HG02852 (cell line): ENCODE measurements around the gene NECTIN1.

Experiments used
- ATAC-seq: cut with Tn5 transposase; IDR thresholded peaks from one replicate; pipeline ENCODE4 v1.9.1; 2021; ENCODE audit warnings: mild to moderate bottlenecking, moderate library complexity; ENCODE audit not compliant: unreplicated experiment

NECTIN1 gene

DNA sequence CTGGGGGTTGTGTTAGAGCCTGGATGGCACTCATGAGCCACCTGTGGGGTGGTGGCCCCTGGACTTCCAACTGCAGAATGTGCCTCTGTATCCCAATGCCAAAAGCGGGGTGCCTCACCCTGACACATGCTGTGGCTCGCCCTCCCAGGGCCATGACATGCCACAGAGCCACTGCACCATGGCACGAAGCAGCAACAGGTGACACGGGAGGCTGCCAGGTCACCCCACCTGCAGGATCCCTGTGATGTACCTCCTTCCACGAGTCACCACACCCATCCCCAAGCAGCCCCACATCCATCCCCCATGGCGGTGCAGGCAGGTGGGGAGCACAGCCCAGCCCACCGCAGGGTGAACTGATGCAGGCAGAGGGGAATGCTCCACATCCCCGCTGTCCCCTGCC, 14.8 kb downstream of the NECTIN1 start:
- no peak for ATAC-seq

DNA sequence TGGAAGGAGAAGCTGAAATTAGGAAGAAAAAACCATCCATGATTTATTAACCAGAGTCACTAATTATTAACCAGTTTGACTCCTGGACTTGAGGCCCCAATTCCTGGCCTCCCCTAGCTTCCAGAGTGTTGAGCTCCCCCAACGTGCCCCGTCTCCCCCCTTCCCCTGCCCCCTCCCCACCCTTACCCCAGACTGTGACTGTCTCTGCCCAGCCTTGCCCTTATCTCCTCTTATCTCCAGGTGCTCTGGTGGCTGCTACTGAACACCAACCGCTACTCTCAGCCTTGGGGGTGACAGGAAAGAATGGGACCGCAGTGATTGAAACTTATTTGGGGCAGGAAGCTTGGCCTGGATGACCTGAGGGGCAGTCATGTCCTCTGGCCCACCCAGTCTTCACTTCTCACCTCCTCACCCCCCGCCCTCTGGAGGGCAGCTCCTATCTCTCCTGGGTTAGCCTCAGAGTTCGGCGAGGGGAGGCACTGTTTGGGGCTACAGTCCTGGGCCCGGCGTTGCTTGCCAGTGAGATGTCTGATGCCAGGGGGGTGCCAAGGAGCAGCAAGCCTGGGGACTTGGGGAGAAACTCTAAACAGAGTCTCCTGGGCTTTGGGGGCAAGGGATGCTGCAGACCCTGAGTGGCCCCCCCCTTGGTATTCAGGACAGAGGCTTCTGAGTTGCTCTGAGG, 15.5 kb downstream of the NECTIN1 start:
- no peak for ATAC-seq

DNA sequence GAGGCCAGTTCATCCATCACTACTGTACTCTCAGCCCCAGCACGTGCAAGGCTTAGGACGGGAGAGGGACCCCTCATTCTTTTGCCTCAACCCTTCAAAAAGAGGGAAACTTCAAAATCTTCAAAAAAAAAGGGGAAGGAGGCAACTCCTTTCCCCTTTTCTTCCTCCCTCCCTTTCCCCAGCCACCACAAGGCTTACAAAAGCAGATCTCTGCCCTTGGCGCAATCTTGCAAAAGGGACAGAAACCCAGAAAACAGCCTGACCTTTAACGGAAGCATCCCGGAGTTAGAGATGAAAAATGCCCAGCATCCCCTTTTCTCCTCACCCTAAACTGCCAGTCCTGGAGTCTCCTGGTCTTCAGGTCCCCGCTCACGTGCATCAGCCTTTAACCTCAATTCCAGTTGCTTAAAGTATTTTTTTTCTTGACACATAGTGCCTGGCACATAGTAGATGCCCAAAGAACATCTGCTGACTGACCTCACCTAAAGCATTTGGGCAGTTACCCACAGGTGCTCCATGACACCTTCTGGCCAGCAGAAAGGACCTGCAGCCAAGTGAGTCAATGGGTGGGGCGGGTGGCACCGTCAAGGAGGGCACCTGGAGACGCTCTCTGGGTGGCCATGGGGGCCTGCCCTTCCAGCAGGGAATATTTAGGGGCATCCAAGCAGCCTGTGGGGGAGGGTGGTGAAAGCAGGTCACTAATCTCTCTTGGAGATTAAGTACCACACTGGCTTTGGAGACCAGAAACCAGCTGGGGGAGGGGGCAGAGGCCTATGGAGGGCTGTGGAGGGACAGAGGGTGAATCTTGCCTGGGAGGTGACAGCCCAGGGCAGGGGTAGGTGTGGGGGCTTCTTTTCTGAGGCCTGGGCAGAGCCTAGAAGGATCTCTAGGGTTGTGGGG, 16.3 kb downstream of the NECTIN1 start:
- ATAC-seq, result no peak

DNA sequence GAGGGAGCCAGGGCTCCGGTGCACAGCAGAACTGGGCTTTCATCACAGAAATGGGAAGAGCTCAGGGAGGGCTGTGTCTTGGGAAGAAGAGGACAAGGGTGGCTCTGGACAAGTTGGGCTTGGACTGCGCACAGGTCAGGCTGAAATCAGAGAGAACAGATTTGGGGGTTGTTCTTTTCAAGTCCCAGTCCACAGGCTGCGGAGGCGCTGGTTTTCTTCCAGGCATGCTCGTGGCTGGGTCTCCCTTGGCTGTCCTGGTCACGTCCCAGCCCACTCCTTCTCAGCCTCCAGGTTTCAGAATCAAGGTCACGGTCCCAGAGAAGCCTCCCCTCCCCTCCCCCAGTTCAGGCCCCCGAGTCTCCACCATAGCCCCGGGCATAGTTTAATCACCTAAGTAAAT, 17.0 kb downstream of the NECTIN1 start:
- no peak for ATAC-seq

DNA sequence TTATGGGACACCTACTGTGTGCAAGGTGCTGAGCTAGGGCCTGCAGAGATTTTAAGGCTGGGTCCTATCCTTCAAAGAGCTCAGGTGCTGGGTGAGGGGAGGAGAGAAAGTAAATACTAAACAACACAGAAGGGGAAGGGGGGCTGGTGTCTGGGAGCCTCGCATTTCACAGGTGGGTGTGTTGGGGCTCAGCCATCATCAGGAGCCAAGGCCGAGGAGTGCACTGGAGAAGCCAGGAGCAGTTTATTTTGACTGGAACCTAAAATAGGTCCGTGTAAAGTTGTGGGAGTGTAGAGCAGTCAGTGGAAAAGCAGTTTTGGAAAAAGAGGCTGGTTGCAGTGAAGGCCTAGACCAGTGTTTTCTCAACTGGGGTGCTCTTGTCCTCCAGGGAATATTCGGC, 17.5 kb downstream of the NECTIN1 start:
- no peak for ATAC-seq

DNA sequence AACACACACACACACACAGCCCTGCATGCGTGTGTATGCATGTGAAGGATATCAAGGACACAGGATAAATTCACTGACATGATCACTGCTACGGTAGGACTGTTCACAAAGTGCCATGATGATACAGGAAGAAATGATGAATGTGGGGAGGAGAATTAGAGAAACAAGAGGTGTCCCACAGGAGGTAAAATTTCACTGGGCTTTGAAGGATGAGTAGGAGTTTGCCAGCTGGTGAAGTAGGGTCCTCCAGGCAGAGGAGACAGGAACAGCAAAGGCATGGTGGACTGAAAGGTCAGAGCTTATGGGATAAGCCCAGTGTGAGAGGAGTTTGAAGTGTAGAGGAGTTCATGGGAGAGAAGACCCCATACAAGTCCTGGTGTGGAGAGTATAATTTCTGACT, 18.6 kb downstream of the NECTIN1 start:
- ATAC-seq, result no peak

DNA sequence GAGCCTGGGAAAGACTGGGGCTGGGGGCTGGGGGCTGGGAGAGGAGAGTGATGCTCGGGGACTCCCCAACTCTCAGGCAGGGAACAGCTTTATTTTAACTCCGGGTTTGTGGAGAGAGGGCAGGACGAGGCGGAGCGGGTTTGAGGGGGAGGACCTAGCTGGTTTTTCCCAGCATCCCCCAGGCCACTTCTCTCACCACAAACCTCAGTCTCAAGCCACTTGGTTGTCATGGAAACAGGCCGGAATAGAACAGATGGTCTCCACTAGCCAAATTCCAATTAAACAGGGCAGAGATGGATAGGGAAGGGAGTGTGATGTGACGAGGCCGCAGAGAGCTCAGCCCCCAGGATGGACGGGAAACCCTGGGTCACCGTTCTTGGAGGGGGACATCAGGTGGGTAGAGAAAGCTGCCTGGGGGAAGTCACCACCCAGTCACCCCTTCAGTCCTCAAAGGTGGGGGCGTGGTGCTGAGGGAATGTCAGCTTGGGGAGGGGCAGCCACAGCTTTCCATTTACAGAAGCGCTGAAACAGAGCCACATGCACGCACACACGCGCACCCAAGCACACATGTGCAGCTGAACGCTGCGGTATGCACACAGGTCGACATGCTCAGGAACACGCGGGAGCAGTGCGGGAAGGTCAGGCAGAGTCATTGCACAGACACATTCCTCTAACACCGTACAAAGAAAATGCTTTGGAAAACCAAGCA, 19.2 kb downstream of the NECTIN1 start:
- ATAC-seq, result no peak

DNA sequence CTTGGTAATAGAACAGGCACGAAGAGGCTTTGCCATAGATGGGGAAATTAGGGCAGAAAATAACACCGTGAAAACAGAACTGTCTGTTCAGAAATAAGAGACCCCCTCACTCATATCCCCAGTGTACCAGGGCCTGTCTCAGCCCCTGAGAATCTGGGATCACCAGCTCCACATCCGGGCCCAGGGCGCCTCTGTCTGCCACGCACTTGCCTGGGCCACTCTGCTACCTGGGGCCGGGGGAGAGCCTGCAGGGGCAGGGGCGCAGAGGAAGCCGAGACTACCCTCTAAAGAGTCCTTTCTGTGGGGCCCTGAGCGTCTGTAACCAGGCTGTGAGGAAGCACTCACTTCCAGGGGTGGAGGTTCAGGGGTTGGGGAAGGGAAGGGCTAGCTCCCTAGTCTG, 19.8 kb downstream of the NECTIN1 start:
- ATAC-seq, result no peak

DNA sequence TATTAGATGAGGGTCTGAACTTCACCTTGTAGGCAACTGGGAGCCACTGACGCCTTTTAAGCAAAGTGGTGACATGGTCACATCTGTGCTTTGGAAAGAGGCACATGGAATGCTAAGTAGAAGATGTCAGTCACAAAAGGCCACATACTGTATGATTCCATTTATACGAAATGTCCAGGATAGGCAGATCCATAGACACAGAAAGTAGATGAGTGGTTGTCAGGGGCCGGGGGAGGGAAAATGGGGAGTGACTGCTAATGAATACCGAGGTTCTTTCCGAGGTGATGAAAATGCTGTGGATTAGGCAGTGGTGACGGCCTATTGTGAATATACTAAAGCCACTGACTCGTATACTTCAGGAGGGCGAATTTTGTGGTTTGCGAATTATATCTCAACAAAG, 20.6 kb downstream of the NECTIN1 start:
- no peak for ATAC-seq

DNA sequence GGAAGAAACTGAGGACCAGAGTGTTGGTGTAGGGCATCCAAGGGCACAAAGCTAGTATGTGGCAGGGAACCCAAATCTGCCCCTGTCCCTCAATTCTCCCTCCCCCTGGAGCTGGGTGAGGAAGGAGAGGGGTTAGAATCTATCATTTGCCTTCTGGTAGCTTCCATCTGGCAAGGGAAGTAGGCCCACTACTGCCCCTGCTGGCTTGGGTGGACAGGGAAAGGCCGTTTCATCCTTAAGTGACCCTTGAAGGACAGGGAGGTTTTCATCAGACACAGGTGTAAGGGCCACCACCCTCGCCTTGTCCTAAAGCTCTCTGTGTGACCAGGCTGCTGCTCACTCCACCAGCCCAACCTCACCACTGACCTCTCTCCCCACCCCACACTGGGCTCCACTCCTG, 22.1 kb downstream of the NECTIN1 start:
- ATAC-seq, result no peak

DNA sequence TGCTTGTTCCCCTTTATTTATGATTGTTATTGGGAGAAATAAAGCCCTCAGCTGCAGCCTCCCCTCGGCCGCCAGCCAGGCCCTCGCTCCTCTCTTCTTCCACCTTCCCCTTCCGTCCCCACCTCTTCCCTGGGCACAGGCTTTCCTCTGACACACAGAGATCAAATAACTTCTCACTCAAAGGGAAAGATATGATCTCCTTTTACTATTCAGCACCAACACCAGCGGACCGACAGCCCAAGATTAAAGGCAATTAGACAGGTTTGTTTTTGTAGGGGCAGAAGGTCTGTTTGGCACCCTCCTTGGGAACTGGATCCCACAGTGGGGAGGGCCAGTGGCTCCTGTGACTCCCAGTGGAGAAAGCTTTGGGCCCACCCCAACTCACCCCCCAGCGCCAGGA, 23.0 kb downstream of the NECTIN1 start:
- ATAC-seq, result no peak

DNA sequence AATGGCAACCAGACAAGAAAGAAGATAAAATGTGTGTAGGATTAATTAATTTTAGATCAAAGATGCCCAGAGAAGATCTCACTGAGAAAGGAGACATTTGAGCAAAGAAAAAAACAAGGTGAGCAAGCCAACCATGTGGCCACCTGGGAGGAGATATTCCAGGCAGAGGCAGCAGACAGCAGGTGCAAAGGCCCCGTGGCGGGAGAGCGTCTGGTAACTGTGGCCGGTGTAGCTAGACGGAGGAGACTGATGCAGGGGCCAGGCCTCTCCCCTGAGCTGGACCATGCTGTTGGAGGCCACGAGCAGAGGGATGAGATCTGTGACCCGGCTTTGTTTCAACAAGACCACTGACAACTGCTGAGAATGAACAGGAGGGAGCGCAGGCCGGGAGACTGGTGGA, 23.6 kb downstream of the NECTIN1 start:
- no peak for ATAC-seq

DNA sequence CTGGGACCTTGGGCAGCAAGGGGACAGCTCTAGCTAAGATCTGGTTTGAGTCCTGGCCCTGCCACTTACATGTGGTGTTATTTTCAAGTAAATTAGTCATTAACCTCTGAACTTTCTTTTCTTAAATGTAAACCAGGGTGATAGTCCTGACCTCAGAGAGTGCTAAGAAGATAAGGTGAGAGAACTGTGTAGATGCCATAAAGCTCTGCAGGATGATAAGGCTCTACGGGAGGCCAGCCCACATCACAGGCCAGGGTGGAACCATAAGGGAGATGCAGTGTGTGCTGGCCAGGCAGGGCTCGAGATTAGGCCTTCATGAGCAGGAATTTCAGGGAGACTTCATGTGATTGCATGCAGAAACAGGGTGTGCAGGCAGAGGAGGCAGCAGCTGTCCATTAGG, 24.2 kb downstream of the NECTIN1 start:
- no peak for ATAC-seq

DNA sequence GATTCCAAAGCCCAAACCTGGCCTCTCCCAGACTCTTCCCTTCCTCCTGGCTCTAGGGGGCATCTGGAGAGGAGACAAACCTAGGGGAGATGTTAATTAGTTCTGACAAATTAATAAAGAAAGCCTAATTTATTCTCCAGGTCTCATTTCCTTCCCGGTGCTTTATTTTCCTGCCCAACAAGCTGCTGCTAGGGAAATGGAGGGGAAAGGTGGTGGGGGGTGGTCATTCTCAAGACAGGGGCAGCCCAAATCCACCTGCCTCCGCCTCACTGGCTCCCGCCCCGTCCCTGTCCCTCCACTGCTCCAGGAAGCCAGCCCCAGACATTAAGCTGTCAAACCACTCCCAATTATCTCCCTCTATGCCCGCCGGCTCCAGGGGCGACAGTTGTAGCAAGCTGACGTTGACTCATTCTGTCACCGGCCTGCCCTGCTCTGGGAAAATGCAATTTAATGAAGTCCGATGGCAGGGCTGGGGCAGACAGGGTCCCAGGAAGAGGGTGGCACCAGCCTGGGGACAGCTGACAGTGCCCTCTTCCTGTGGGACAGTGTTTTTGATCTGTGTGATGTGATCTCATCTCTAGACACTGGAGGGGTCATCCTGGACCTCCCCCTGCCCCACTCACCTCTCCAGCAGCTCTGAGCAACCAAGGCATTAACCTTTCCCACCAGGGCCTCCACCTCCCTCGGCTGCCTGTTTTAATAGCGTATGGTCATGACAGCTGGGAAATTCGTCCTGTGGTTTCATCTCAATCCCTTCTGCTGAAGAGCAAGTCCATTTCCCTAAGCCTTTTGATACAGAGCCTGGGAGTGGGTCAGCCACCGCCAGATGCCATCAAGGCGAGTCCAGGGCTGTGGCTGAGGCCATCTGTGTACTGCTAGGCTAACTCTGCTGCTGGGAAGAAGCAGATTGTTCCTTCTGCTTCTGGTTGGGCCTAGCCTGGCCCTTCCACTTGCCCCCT, 27.1 kb downstream of the NECTIN1 start:
- no peak for ATAC-seq

DNA sequence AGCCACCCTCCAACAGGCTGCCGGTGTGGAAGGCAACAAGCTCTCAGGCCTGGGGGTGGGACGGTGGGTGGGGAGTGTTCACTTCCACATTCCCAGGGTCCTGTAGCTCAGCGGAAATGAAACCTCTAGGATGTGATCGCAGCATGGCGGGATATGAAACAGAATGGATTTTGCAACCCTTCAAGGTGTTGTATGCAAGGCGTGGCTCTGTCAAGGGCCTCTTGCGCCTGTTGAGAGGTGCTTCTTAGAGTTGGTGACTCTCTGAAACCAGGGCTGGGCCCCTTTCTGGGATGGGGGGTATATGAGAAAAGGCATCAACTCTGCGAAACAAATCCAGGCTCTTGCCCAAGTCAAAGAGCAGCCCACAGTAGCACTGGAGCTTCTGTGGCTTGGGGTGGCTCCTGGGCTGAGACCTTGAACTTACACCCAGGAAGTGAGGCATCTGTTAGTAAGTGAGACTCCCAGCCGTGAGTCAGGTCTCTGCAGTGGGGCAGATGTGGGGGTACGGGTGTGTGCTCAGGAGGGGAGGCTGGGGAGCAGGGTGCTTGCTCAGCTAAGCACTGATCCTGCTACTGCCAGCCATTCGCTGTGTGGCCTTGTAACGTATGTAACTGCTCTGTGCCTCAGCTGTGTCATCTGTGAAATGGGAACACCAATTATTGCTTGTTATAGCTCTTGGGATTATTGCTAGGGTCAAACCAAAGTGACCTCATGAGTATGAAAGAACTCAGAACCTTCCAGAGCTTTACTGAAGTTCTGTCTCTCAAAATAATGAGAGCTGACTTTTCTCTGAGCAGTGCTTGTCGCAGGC, 28.3 kb downstream of the NECTIN1 start:
- no peak for ATAC-seq

DNA sequence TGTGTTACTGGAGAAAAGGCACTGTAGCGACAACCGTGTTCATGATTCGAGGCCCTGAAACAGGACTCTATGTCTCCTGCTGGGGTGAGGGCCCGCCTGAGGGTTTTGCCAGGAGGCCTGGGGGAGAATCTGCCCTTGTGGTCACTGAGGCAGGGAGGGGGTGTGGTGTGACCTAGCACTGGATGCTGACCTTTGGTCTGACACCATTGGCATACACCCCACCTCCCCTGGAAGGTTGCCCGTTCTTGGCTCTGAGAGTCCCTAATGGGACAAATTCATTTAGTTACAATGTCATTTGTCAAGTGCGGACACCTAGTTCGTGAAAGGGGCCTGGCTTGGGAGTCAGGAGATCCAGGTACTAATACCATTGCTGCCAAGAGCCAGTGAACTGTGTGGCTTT, 29.0 kb downstream of the NECTIN1 start:
- no peak for ATAC-seq

DNA sequence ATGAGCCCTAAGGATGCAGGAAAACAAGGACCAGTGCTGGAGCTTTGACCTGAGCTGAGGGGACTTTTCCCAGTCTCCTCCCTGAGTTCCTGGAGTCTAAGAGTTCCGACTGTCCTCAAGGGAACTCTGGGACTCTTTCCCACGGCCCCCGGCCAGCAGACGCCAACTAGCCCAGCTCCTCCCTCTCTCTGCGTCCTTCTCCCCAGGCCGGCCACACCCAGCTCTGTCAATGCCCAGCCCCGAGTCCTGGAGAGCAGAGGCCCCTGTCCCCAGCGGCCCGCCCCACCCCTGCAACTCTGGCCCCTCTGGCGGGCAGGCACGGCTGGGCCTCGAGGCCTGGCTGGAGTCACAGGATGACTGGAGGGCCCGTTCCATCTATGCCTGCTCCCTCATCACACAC, 29.8 kb downstream of the NECTIN1 start:
- ATAC-seq, result no peak

DNA sequence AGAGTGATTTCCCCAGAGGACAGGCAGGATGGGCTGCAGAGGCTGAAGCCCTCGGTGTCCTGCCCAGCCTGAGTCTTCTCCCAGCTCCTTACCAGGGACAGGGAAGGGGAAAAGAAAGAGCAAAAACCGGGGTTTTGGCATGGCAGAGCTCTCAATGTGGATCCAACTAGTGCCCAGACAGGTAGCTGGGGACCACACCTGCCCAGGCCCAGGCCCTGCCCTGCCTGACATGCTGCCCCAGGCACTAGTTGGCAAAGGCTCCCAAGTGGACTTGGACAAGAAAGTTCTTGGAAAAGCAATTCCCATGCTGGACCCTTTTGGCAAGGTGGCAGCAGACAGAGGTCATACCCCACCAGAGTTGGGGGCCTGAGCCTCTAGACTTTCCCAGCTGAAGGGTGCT, 31.1 kb downstream of the NECTIN1 start:
- ATAC-seq, result no peak

DNA sequence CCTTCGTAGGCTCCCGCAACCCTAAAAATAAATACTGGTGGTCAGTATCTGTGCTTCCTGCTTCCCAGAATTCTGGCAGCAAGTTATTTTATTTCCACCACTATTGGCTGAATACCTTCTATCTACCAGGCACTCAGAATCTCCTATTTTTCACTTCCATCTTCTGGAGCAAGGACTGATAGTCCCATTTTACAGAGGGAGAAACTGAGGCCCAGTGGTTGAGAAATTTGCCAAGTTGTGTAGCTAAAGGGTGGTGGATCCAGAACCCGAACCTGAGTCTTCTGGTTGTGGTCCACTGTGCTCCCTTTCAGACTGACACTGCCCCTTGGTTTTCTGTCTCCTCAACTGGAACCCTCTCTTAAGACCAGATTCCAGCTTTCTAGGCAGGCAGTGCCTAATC, 31.6 kb downstream of the NECTIN1 start:
- ATAC-seq, result no peak
